Central memory CD4-positive, alpha-beta T cell (primary cell): ENCODE measurements around the gene ENDOU.

Experiments
- DNase-seq: peaks from one replicate; pipeline ENCODE4 v3.0.0; 2022

Gene ENDOU

GRCh38 chr12:47742253-47742825, 17.0 kb upstream of the ENDOU start:
- DNase-seq: peak; percentile 59

DNA sequence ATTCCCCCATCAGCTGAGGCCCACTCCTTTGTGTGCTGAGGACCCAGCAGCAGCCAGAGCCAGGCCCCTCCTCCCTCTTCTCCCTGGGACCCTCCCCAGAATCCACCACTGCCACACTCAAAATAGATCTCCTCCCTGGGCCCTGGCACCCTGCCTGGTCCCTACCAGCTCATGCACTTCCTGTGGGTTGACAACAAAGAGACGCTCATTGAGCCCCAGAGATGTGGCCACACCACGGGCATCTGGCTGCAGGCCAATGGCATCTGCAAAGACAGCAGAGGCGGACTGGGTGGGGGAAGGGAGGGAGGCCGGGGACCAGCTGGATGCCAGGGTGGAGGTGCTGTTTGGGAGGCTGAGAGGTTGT, 16.0 kb upstream of the ENDOU start:
- peak; percentile 76 for DNase-seq

DNA sequence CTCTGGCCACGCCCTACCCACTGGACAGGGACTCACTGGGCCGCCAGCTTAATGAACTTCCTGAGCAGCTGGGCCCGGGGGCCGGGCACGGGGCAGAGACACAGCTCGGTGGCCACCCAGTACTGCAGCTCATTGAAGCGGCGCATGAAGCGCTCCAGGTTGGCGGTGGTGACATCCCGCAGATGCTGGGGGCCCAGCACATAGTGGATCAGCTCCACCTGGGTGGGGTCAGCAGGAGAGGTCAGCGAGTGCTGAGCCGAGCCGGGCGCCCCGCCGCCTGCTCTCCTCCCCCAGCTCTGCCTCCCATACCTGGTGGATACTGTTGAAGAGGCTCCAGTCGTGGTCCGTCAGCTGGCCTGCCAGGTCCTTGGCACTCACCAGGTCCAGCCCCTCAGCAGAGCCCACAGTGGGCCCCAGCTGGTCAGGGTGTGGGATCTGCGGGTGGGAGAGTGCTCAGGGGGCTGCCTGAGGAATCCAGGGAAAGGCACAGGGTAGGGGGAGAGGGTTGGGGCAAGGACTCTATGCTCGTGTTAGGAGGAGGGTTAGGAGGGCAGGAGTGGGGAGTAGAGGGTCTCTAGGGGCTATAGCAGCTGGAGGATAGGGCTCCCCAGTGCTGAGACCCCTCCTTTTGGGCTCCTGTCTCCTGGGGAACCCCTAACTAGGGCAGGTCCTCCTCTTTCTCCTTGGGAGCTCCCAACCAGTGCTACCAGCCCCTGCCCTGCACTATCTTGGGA, 15.5 kb upstream of the ENDOU start:
- DNase-seq: no peak

GRCh38 chr12:47739979-47740378, 14.7 kb upstream of the ENDOU start:
- DNase-seq: no peak

DNA sequence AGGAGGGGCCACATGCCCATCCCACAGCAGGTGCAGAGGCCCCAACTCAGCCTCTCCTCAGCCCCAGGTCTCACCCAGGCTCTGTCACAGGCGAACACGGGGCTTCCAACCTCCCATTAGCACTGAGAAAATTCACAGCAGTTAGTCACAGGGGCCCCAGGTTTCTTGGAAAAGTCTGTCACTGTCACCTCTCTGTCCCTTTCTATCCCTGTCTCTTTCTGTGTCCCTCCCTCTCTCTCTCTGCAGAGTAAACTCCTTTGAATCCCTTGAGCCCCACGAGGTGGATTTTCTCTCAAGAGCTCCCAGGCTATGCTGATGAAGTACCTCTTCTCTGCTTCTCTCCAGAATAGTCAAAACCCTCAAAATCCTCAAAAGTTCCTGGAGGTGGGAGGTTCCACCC, 14.0 kb upstream of the ENDOU start:
- DNase-seq: no peak

- no peak for DNase-seq
Measured at GRCh38 chr12:47737936-47738594, 12.8 kb upstream of the ENDOU start.

DNA sequence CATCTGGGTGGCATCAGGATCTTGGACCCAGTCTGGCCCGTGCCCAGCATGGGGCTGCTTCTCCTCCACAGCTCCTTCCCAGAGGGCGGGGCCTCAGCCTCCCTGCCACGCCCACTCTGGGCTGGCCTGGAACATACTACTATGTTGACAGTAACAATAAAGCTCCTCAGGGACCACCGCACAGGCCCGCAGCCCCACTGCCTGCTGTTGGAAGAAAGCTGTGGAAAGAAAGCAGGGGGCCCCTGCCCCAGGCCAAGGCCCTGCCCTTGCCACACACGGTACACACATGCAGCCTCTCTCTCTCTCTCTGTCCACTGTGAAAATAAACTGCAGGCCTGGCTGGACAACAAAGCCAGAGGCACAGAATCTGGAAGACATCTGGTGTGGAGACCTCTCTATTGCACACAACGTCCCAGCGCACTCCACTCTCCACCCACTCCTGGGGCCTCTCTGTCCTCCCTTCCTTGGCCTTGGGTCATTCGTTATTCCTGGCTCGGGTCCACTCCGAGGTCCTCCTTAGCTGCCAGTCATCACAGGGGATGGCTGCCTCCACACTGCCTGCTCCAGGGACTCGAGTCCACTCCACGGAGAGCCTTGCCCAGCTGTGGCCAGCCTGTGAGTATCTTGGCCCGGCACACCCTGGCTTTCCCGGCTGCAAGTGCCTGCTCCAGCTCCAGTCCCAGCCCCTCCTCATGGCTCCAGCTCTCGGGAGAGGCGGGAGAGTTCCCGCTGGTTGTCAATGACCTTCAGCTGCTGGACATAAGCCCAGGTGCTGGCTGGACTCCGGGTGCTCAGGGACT, 11.8 kb upstream of the ENDOU start:
- no peak for DNase-seq

- DNase-seq: no peak
Measured at GRCh38 chr12:47736216-47736615, 10.9 kb upstream of the ENDOU start.

DNA sequence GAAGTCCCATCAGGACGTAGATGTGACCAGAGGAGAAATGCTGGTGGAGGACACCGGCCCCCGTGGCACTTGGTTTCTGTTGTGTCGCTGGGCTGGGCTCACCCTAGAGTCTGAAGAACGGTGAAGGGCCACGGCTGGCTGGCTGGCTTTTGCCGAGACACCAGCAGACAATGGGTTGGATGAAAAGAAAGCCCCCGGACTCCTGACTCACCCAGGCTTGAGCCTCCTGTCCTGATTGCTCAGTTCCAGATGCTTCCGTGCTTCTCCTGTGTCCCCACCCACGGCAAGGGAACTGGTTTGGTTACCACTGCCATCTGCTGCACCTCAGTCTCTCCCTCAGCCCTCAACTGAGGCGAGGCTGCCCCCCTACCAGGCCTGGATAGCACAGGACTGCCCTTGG, 10.4 kb upstream of the ENDOU start:
- no peak for DNase-seq

GRCh38 chr12:47734725-47735480, 9.6 kb upstream of the ENDOU start:
- DNase-seq: no peak

- DNase-seq: no peak
Measured at GRCh38 chr12:47733142-47733541, 7.9 kb upstream of the ENDOU start.

DNA sequence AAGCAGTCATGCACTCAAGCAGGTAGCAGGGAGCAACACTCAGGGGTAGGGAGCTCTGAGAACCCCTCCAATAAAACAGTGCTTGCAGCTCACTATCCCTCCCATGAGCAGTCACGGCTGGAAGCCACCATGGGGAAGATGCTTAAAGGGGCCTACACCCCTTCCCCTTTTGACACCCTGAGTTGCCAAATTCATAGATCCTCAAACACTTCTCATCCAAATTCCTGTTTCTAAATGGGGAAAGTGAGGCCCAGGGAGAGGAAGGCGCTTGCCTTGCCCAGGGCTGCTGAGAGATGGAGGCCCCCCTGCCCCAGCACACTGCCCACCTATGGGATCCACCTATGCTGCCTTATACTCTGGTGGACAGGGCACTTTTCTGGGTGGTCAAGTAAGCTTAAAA, 7.2 kb upstream of the ENDOU start:
- DNase-seq: no peak

DNA sequence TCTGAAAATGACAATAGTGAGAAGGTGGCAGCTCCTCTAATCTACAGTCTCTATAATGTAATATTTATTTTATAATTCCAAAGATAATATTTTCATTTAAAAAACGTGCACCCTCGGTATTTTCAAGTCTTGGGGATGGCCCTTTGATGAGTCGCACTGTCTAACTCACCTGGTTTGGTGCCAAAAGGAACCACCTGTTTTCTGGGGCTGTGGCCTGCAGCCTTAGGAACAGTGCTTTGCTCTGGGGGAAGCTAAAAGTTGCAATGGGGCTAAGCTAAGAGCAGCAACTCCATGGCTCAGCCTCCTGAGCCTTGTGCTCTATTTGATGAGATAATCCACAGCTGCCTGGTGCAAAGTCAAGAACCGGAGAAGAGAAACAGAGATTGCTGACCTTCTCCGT, 6.4 kb upstream of the ENDOU start:
- DNase-seq: no peak

GRCh38 chr12:47730341-47730744, 5.1 kb upstream of the ENDOU start:
- DNase-seq: no peak

DNA sequence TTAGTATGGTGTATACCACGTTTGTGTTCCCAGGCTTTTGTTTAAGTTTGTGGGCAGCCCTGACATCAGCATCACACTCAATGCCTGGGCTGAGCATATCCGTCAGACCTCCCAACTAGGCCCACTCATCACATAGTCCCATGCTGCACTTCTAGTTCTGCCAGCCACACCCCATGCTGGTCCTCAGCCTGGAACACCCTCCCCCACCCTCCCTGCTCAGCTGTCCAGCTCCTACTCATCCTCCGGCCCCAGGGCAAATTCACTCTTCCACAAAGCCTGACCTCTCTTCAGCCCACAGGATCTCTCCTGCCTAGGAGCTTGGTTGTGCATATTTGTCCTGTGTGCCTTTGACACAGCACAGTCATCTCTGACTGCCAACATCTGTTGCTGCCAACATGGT, 3.9 kb upstream of the ENDOU start:
- DNase-seq: no peak

GRCh38 chr12:47725893-47726292, 603 bp upstream of the ENDOU start:
- no peak for DNase-seq

DNA sequence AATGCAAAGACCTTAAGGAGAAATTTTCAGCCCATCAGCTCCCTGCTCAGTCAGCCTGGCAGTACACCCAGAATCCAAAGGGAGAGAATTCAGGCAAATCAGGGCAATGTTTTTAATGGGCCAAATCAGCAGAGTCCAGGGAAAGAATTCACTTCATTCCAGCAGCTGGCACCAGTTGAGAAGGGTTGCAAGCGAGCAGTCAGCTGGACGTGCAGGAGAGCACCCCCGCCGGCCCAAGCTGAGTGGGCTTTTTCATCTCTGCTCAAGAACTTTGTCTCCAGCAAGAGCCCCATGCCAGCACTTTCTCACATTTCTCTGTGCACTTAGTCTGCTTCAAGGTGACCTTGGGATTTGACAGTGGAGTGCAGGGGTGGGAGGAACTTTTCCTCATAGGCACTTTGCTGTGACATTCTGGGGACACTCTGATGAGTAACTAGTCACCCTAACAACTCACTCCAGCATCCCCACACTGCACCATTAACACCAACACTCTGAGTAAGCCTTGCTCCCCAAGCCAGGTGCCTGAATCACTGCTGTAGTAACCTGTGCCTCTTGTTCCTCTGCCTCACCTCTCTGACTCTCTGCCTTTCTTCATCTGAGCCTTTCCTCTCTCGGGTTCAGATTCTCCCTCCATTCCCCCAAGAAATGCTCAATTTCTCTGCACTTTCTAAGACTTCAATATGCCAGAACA, 2.2 kb downstream of the ENDOU start:
- no peak for DNase-seq

DNA sequence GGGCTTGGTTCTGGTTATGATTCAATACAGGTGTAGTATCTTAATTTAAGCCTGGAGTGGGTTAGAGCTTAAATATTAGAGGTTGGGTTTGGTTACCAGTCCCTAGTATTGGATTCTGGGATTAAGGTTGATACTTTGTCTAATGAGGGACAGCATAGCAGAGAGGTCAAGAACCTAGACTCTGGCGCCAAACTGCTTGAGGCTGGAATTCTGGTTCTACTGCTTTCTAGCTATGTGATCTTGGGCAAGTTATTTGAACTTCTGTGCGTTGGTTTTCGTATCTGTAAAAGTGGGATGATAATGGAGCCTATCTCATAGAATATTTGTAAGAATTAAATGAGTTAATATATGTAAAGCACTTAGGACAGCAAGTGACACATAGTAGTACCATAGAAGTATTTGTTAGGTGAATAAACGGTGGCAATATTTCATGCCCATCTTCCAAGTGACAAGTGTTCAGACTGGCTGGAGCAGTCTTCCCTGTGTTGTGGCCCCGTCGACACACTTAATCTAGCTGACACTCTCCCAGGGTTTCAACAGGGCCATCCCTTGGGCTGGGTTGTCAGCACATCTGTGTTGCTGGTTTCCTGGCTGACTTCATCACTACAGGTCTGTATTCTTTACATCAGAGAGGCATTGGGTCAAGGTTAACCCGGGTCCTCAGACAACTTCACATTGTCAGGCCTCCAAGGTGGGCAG, 3.0 kb downstream of the ENDOU start:
- DNase-seq: no peak

DNA sequence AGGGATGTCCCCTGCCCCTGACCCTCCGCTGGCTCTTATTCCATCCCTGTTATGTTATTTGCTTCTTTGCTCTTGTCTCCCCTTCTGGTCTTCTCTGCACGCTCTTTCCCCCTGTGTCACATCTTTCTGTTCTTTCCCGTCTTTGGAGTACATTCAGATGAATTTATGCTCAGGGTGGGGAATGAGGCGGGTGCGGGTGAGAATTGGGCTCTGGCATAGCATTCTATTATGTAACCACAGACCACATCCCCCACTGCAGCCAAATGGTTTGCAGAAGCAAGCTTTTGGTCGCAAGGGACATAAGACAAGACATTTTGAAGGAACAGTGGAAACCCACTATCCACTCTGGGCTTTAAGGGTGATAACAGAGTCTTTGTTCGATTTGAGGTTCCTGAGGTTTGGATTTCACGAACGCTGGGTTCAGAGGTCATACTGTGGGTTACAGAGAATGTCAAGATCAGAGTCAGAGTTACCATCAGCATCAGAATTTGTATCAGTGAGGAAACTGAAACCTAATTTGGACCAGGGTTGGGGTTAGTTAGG, 3.8 kb downstream of the ENDOU start:
- DNase-seq: no peak

GRCh38 chr12:47718531-47718930, 6.8 kb downstream of the ENDOU start:
- no peak for DNase-seq
